ENCODE data around the gene NOLC1. TPM values are rescaled to one million over a fixed set of nuclear protein-coding genes. Genes with fewer than 3 reads are reported as not detected.

NOLC1 gene
- total and polyA plus RNA-seq, 2 of the 13 experiments (the other 11 are each of a cell fraction or from before 2014, with no cell fraction given) = 50.6 to 81.0 TPM

- TF ChIP-seq RNF2 (conservative IDR thresholded peaks at IDR 0.05; ENCODE audit: low read depth) (0 out of 2 replicates have a peak, but pooled peaks have one; percentile 30), HMGA1 (CRISPR knock-in tag; conservative IDR thresholded peaks at IDR 0.05) (no peak), YEATS4 (CRISPR knock-in tag; IDR thresholded peaks at IDR 0.05; ENCODE audit: borderline replicate concordance) (peak; percentile 79), ZNF382 (CRISPR knock-in tag; IDR thresholded peaks at IDR 0.05; ENCODE audit: borderline replicate concordance) (no peak), WIZ (CRISPR knock-in tag; IDR thresholded peaks at IDR 0.05) (no peak), PHF21A (CRISPR knock-in tag; IDR thresholded peaks at IDR 0.05) (0 out of 2 replicates have a peak, but pooled peaks have one; percentile 4), ZNF543 (CRISPR knock-in tag; IDR thresholded peaks at IDR 0.05) (no peak), TOE1 (CRISPR knock-in tag; IDR thresholded peaks at IDR 0.05) (no peak), EHMT2 (IDR thresholded peaks at IDR 0.05; ENCODE audit: borderline replicate concordance, low read depth, low read length) (no peak), ZBTB8A (CRISPR knock-in tag; IDR thresholded peaks at IDR 0.05; ENCODE audit: borderline replicate concordance, low read depth) (peak; percentile 36; the same call in 1 of the 2 replicates), ZNF136 (CRISPR knock-in tag; IDR thresholded peaks at IDR 0.05; ENCODE audit: low read depth) (0 out of 2 replicates have a peak, but pooled peaks have one; percentile 25), ARNT2 (CRISPR knock-in tag; IDR thresholded peaks at IDR 0.05; ENCODE audit: low read depth) (no peak), KAT7 (CRISPR knock-in tag; IDR thresholded peaks at IDR 0.05; ENCODE audit: borderline replicate concordance) (0 out of 2 replicates have a peak, but pooled peaks have one; percentile 26), NRL (CRISPR knock-in tag; IDR thresholded peaks at IDR 0.05; ENCODE audit: borderline replicate concordance) (no peak), MYC (CRISPR knock-in tag; IDR thresholded peaks at IDR 0.05; ENCODE audit: borderline replicate concordance) (peak; percentile 87; the same call in 1 of the 2 replicates), GPN1 (CRISPR knock-in tag; IDR thresholded peaks at IDR 0.05; ENCODE audit: borderline replicate concordance) (no peak), TGIF2 (CRISPR knock-in tag; IDR thresholded peaks at IDR 0.05) (no peak), ZNF615 (CRISPR knock-in tag; IDR thresholded peaks at IDR 0.05; ENCODE audit: borderline replicate concordance) (no peak), SRSF9 (IDR thresholded peaks at IDR 0.05; ENCODE audit: borderline replicate concordance, insufficient read depth, low read depth, low read length, poor library complexity, severe bottlenecking) (no peak), ZFP90 (CRISPR knock-in tag; IDR thresholded peaks at IDR 0.05; ENCODE audit: borderline replicate concordance) (no peak), ZNF720 (CRISPR knock-in tag; IDR thresholded peaks at IDR 0.05) (no peak), ZNF329 (CRISPR knock-in tag; IDR thresholded peaks at IDR 0.05; ENCODE audit: low read depth) (no peak), MYPOP (CRISPR knock-in tag; IDR thresholded peaks at IDR 0.05) (peak; percentile 3; the same call in 1 of the 2 replicates), ZNF891 (CRISPR knock-in tag; IDR thresholded peaks at IDR 0.05) (peak; percentile 14; the same call in 1 of the 2 replicates), ZBTB2 (CRISPR knock-in tag; IDR thresholded peaks at IDR 0.05; ENCODE audit: low read depth) (no peak), ZNF570 (CRISPR knock-in tag; IDR thresholded peaks at IDR 0.05; ENCODE audit: borderline replicate concordance) (no peak)
- TF ChIP-seq, protein P1, sequence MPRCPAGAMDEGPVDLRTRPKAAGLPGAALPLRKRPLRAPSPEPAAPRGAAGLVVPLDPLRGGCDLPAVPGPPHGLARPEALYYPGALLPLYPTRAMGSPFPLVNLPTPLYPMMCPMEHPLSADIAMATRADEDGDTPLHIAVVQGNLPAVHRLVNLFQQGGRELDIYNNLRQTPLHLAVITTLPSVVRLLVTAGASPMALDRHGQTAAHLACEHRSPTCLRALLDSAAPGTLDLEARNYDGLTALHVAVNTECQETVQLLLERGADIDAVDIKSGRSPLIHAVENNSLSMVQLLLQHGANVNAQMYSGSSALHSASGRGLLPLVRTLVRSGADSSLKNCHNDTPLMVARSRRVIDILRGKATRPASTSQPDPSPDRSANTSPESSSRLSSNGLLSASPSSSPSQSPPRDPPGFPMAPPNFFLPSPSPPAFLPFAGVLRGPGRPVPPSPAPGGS (CRISPR knock-in tag; IDR thresholded peaks at IDR 0.05) = peak; percentile 35; the same call in 1 of the 2 replicates
- TF ChIP-seq, protein P2, sequence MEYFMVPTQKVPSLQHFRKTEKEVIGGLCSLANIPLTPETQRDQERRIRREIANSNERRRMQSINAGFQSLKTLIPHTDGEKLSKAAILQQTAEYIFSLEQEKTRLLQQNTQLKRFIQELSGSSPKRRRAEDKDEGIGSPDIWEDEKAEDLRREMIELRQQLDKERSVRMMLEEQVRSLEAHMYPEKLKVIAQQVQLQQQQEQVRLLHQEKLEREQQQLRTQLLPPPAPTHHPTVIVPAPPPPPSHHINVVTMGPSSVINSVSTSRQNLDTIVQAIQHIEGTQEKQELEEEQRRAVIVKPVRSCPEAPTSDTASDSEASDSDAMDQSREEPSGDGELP (IDR thresholded peaks at IDR 0.05; ENCODE audit: borderline replicate concordance, low read depth) = no peak
Measured at GRCh38 chr10:102152545-102152890, 329 bp downstream of the NOLC1 start (continued).

Data from HepG2 (cell line).